WTC11 (cell line): ENCODE data around the gene DEXI. TPM values are rescaled to one million over a fixed set of nuclear protein-coding genes. Genes with fewer than 3 reads are reported as not detected.

ENCODE experiments used
- ATAC-seq: fragments of 200-7000 bp; cut with Tn5 transposase; 2 replicates; pipeline ENCODE4 v1.10.0; 2021; ENCODE audit warnings: mild to moderate bottlenecking, moderate library complexity
- CTCF ChIA-PET: fragments of 300-600 bp; sonication (Branson Sonifier 250); formaldehyde crosslinking; loops from one replicate; lab custom pipeline; 2021; ENCODE audit warnings: antibody characterized with exemption; lab: Charles Lee
- POLR2A ChIA-PET: fragments of 350-600 bp; sonication (Branson Sonifier 250); formaldehyde crosslinking; loops from one replicate; lab custom pipeline; 2021; ENCODE audit warnings: antibody characterized with exemption; lab: Charles Lee
- DNase-seq: peaks from one replicate; pipeline ENCODE4 v3.0.0; 2021; ENCODE audit warnings: low spot score
- H3K27ac Mint-ChIP-seq: 2 replicates; pipeline ENCODE4 v1.8.0; 2021; ENCODE audit warnings: mixed read lengths
- H3K27me3 Mint-ChIP-seq: 2 replicates; pipeline ENCODE4 v1.8.0; 2021; ENCODE audit warnings: low read depth, mild to moderate bottlenecking, moderate library complexity, mixed read lengths
- H3K36me3 Mint-ChIP-seq: 2 replicates; pipeline ENCODE4 v1.8.0; 2021; ENCODE audit warnings: mixed read lengths
- H3K4me1 Mint-ChIP-seq: 2 replicates; pipeline ENCODE4 v1.8.0; 2022; ENCODE audit warnings: mixed read lengths
- H3K4me3 Mint-ChIP-seq: 2 replicates; pipeline ENCODE4 v1.8.0; 2021; ENCODE audit warnings: mild to moderate bottlenecking, moderate library complexity, mixed read lengths
- H3K9me3 Mint-ChIP-seq: 2 replicates; pipeline ENCODE4 v1.8.0; 2021; ENCODE audit warnings: mixed read lengths
- AR ChIP-seq: fragments of 250-450 bp; sonication (Bioruptor Pico); IDR thresholded peaks from 2 replicates; pipeline ENCODE4 v1.9.0; 2021; ENCODE audit warnings: mild to moderate bottlenecking
- ARID4B ChIP-seq: sonication (generic); formaldehyde crosslinking; IDR thresholded peaks from 2 replicates; pipeline ENCODE4 v1.8.0; 2023; ENCODE audit warnings: missing genetic modification reagents, mild to moderate bottlenecking, borderline replicate concordance
- CBFB ChIP-seq: sonication (generic); formaldehyde crosslinking; IDR thresholded peaks from 2 replicates; pipeline ENCODE4 v1.8.1; 2022; ENCODE audit warnings: mild to moderate bottlenecking, low read depth, missing genetic modification reagents
- E2F5 ChIP-seq: sonication (generic); formaldehyde crosslinking; IDR thresholded peaks from 2 replicates; pipeline ENCODE4 v1.8.1; 2022; ENCODE audit warnings: mild to moderate bottlenecking, moderate library complexity, missing genetic modification reagents
- GTF2I ChIP-seq: fragments of 250-450 bp; sonication (Bioruptor Pico); conservative IDR thresholded peaks from 2 replicates; pipeline ENCODE4 v1.4.0; 2021; ENCODE audit warnings: mild to moderate bottlenecking
- IRF2 ChIP-seq: sonication (generic); formaldehyde crosslinking; IDR thresholded peaks from 2 replicates; pipeline ENCODE4 v1.8.0; 2022; ENCODE audit warnings: low read depth, missing genetic modification reagents, borderline replicate concordance
- KAT7 ChIP-seq: sonication (generic); formaldehyde crosslinking; IDR thresholded peaks from 2 replicates; pipeline ENCODE4 v1.8.1; 2023; ENCODE audit warnings: missing genetic modification reagents, mild to moderate bottlenecking, borderline replicate concordance
- MXD4 ChIP-seq: fragments of 250-450 bp; sonication (Bioruptor Pico); IDR thresholded peaks from 2 replicates; pipeline ENCODE4 v1.8.0; 2021; ENCODE audit warnings: mild to moderate bottlenecking, moderate library complexity, borderline replicate concordance
- NFE2L1 ChIP-seq: sonication (generic); formaldehyde crosslinking; IDR thresholded peaks from 2 replicates; pipeline ENCODE4 v1.8.1; 2023; ENCODE audit warnings: missing genetic modification reagents
- NR1H2 ChIP-seq: sonication (generic); formaldehyde crosslinking; IDR thresholded peaks from 2 replicates; pipeline ENCODE4 v1.9.0; 2021; ENCODE audit warnings: mild to moderate bottlenecking, moderate library complexity, missing genetic modification reagents
- SOX15 ChIP-seq: fragments of 250-450 bp; sonication (Bioruptor Pico); IDR thresholded peaks from 2 replicates; pipeline ENCODE4 v1.9.0; 2021; ENCODE audit warnings: mild to moderate bottlenecking
- ZNF138 ChIP-seq: sonication (generic); formaldehyde crosslinking; conservative IDR thresholded peaks from 2 replicates; pipeline ENCODE4 v1.8.1; 2022; ENCODE audit warnings: mild to moderate bottlenecking, moderate library complexity, missing genetic modification reagents
- ZNF219 ChIP-seq: sonication (generic); formaldehyde crosslinking; IDR thresholded peaks from 2 replicates; pipeline ENCODE4 v1.8.0; 2023; ENCODE audit warnings: missing genetic modification reagents, mild to moderate bottlenecking, borderline replicate concordance
- ZNF317 ChIP-seq: sonication (generic); formaldehyde crosslinking; IDR thresholded peaks from 2 replicates; pipeline ENCODE4 v1.8.1; 2023; ENCODE audit warnings: low read depth, mild to moderate bottlenecking, moderate library complexity, missing genetic modification reagents, borderline replicate concordance
- ZNF416 ChIP-seq: fragments of 250-450 bp; sonication (Bioruptor Pico); IDR thresholded peaks from 2 replicates; pipeline ENCODE4 v1.9.0; 2021; ENCODE audit warnings: mild to moderate bottlenecking, inconsistent platforms
- ZNF423 ChIP-seq: fragments of 250-450 bp; sonication (Bioruptor Pico); IDR thresholded peaks from 2 replicates; pipeline ENCODE4 v2.1.2; 2022; ENCODE audit warnings: mild to moderate bottlenecking, moderate library complexity
- ZNF512 ChIP-seq: sonication (generic); formaldehyde crosslinking; IDR thresholded peaks from 2 replicates; pipeline ENCODE4 v1.8.1; 2022; ENCODE audit warnings: missing genetic modification reagents, borderline replicate concordance
- total RNA-seq: library from RNA; stranded (reverse); gene quantifications from 3 replicates; pipeline ENCODE4 v1.2.3, GENCODE V29; 2021
- TF ChIP-seq, protein P1 (sequence below): fragments of 250-450 bp; sonication (Bioruptor Pico); conservative IDR thresholded peaks from 2 replicates; pipeline ENCODE4 v1.9.0; 2021; ENCODE audit warnings: mild to moderate bottlenecking
- TF ChIP-seq, protein P2 (sequence below): sonication (generic); formaldehyde crosslinking; IDR thresholded peaks from 2 replicates; pipeline ENCODE4 v1.8.1; 2022; ENCODE audit warnings: low read depth, mild to moderate bottlenecking, moderate library complexity, missing genetic modification reagents, borderline replicate concordance
- TF ChIP-seq, protein P3 (sequence below): sonication (generic); formaldehyde crosslinking; IDR thresholded peaks from 2 replicates; pipeline ENCODE4 v1.8.0; 2022; ENCODE audit warnings: mild to moderate bottlenecking, missing genetic modification reagents

The DEXI gene
- total RNA-seq, 1 experiment from 2014 or later, result 33.7 TPM

DNA sequence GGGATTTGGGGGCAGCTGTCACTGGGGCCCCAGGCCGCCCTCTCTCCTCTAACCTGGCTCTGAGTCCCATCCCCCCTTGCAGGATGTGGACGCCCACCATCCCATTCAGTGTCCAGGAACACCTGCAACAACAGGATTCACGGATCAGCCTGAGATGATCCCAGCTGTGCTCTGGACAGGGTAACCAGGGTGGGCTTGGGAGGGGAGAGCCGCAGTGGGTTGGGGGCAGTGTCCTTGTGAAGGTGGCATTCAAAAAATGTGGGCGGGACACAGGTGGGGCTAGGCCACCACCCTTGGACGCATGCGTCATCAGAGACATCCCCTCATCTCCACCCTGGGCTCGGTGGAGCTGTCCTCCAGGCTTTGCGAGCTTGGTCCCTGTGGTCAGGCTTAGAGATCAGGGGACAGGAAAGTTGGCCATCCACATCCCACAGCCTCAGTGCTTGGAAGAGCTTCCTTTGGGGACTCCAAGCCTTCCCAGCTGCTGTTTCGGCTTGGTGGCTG is 19.1 kb downstream of the DEXI start:
- ATAC-seq (no peak), DNase-seq (no peak)
- H3K36me3 Mint-ChIP-seq, result peaks cover 6% of the 10 kb centered on the region; the same call in 1 of the 2 replicates
- no peak overlapping the region for H3K4me3 Mint-ChIP-seq
- TF ChIP-seq ZNF423 (CRISPR knock-in tag), result no peak
- no peak for TF ChIP-seq AR (CRISPR knock-in tag)
- TF ChIP-seq, protein P1, sequence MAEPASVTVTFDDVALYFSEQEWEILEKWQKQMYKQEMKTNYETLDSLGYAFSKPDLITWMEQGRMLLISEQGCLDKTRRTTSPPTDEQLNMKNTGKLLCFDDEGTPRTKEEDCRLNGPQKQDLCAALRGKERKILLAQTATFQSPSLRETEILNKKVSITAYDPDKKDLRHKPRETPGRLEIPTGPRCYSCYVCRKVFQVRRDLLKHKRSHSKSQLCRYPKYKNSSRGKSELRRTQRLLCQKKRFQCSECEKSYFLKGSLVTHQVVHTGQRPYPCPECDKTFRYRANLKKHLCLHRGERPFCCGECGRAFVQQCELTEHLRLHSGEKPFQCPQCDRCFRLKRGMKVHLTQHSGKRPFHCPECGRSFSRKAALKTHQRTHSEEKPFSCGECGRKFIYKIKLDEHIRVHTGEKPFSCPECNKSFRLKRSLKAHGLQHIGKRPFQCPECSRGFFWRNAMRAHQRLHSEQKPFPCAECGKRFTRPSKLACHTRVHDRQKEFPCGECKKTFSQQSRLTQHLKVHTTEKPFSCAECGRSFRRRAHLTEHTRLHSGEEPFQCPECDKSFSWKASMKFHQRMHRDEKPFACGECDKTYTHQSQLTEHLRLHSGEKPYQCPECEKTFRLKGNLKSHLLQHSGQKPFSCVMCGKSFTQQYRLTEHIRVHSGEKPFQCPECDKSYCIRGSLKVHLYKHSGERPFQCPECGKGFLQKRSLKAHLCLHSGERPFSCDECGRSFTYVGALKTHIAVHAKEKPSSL (CRISPR knock-in tag), result no peak
- no peak for TF ChIP-seq NR1H2 (CRISPR knock-in tag)
- no peak for TF ChIP-seq MXD4 (CRISPR knock-in tag)
- TF ChIP-seq ZNF416 (CRISPR knock-in tag), result no peak
- no peak for TF ChIP-seq CBFB (CRISPR knock-in tag)
- no peak for TF ChIP-seq KAT7
- no peak for TF ChIP-seq ZNF512 (CRISPR knock-in tag)
- TF ChIP-seq ZNF219 (CRISPR knock-in tag), result no peak
- TF ChIP-seq, protein P2, sequence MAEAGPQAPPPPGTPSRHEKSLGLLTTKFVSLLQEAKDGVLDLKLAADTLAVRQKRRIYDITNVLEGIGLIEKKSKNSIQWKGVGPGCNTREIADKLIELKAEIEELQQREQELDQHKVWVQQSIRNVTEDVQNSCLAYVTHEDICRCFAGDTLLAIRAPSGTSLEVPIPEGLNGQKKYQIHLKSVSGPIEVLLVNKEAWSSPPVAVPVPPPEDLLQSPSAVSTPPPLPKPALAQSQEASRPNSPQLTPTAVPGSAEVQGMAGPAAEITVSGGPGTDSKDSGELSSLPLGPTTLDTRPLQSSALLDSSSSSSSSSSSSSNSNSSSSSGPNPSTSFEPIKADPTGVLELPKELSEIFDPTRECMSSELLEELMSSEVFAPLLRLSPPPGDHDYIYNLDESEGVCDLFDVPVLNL (CRISPR knock-in tag), result no peak
- TF ChIP-seq IRF2 (CRISPR knock-in tag), result no peak
- TF ChIP-seq GTF2I, result no peak
- TF ChIP-seq SOX15 (CRISPR knock-in tag), result no peak
- TF ChIP-seq ZNF138 (CRISPR knock-in tag), result no peak
- no peak for TF ChIP-seq NFE2L1 (CRISPR knock-in tag)
- TF ChIP-seq ZNF317 (CRISPR knock-in tag), result no peak
- TF ChIP-seq, protein P3, sequence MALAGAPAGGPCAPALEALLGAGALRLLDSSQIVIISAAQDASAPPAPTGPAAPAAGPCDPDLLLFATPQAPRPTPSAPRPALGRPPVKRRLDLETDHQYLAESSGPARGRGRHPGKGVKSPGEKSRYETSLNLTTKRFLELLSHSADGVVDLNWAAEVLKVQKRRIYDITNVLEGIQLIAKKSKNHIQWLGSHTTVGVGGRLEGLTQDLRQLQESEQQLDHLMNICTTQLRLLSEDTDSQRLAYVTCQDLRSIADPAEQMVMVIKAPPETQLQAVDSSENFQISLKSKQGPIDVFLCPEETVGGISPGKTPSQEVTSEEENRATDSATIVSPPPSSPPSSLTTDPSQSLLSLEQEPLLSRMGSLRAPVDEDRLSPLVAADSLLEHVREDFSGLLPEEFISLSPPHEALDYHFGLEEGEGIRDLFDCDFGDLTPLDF (CRISPR knock-in tag), result no peak
- no peak for TF ChIP-seq ARID4B (CRISPR knock-in tag)
- TF ChIP-seq E2F5 (CRISPR knock-in tag), result no peak
- H3K4me1 Mint-ChIP-seq, result peaks cover 9% of the 10 kb centered on the region; the same call in 1 of the 2 replicates
- ChIA-PET POLR2A (interaction anchor here (0.5 kb wide), 1 partner anchor 1956 kb away, joined by 6 read pairs; no protein-coding TSS in a partner anchor), CTCF (interaction anchor here (0.8 to 0.9 kb wide), 2 partner anchors 27 to 45 kb away, joined by 3 read pairs; no protein-coding TSS in a partner anchor)
- H3K9me3 Mint-ChIP-seq, result no peaks in the 10 kb centered on the region
- no peaks in the 10 kb centered on the region; the same call in 1 of the 2 replicates for H3K27me3 Mint-ChIP-seq
- H3K27ac Mint-ChIP-seq, result no peak overlapping the region
